NT2/D1 (cell line): ENCODE measurements around the gene HOXC10.

Experiments used
- SUZ12 ChIP-seq: IDR thresholded peaks from 2 replicates; pipeline ENCODE4 v1.6.1; 2011; ENCODE audit not compliant: insufficient read length, insufficient read depth; ENCODE audit errors: extremely low read depth
- ZNF274 ChIP-seq: IDR thresholded peaks from 2 replicates; pipeline ENCODE4 v1.6.1; 2011; ENCODE audit warnings: mild to moderate bottlenecking, low read depth, low read length

GRCh38 chr12:53939141-53940108 is 45.5 kb upstream of the HOXC10 start:
- TF ChIP-seq SUZ12, result no peak
- no peak for TF ChIP-seq ZNF274
